Heart left ventricle (tissue), 16 donors: ENCODE data around the gene TMEFF2. TPM values are rescaled to one million over a fixed set of nuclear protein-coding genes. Genes with fewer than 3 reads are reported as not detected.

Experiments
- ATAC-seq, 4 donors: fragments of 200-7000 bp; cut with Tn5 transposase; one replicate each; pipeline ENCODE4 v1.9.1; 2020 to 2022; ENCODE audit warnings: moderate library complexity in 4 of 4, mild to moderate bottlenecking in 3 of 4, moderate number of reproducible peaks in 1 of 4
- DNase-seq, 5 donors: peaks; one replicate each; pipeline ENCODE4 v3.0.0-alpha.2; 2020
- H3K27ac ChIP-seq, 12 donors: fragments of 200-600 bp; sonication (generic) in 4 of 12; one replicate each; pipeline versions ENCODE4 v1.5.0 to v1.8.0; 2016 to 2022; ENCODE audit warnings: mild to moderate bottlenecking in 2 of 12
- H3K27me3 ChIP-seq, 9 donors: fragments of 200-600 bp; sonication (generic) in 2 of 9; one replicate each; pipeline versions ENCODE4 v1.5.1 to v1.8.0; 2016 to 2022; ENCODE audit warnings: mild to moderate bottlenecking in 3 of 9
- H3K36me3 ChIP-seq, 9 donors: fragments of 200-600 bp; sonication (generic) in 2 of 9; one replicate each; pipeline versions ENCODE4 v1.5.0 to v1.8.0; 2018 to 2022; ENCODE audit warnings: mild to moderate bottlenecking in 2 of 9
- H3K4me1 ChIP-seq, 12 donors: fragments of 200-600 bp; sonication (generic) in 4 of 12; one replicate each; pipeline versions ENCODE4 v1.5.0 to v1.8.0; 2016 to 2022; ENCODE audit warnings: mild to moderate bottlenecking in 3 of 12
- H3K4me3 ChIP-seq, 12 donors: fragments of 200-600 bp; sonication (generic) in 4 of 12; one replicate each; pipeline versions ENCODE4 v1.5.0 to v1.8.0; 2017 to 2022; ENCODE audit warnings: mild to moderate bottlenecking in 9 of 12, moderate library complexity in 4 of 12
- H3K9me3 ChIP-seq, 12 donors: fragments of 200-600 bp; sonication (generic) in 4 of 12; one replicate each; pipeline versions ENCODE4 v1.5.0 to v1.8.0; 2016 to 2022; ENCODE audit warnings: mild to moderate bottlenecking in 1 of 12
- POLR2A ChIP-seq, 2 donors: fragments of 450-650 bp; IDR thresholded peaks; one replicate each; pipeline ENCODE4 v1.6.1; 2017; ENCODE audit warnings: antibody characterized with exemption in 2 of 2, mild to moderate bottlenecking in 2 of 2, moderate library complexity in 2 of 2
- WGBS, 4 donors: extraction: QIAGEN DNeasy Blood & Tissue Kit in 2 of 4; methylation state at CpG; one replicate each; pipeline versions ENCODE4 v1.1.5 to v1.1.7; 2013 to 2018; 5-methylcytosine and 5-hydroxymethylcytosine counted together
- intact Hi-C, 10 donors: fragments of 100-400 bp; cut with DNase I; formaldehyde crosslinking; loops; one replicate each; pipeline versions ENCODE4 v1.11.1 to v1.14.2; 2022
- polyA plus RNA-seq, 2 donors: library from polyadenylated mRNA; stranded (reverse); fragments of 200-250 nt; gene quantifications; one replicate each; pipeline ENCODE4 v1.2.3, GENCODE V29; 2013
- total RNA-seq, 9 donors: library from RNA; depleted of rRNA in 2 of 9; stranded (reverse); fragments of >200 nt in 2 of 9; fragmentation: NEBNext Ultra II Directional in 3 of 9; extraction: Animal tissue kit (Norgen Biotek cat#: 25700) in 3 of 9; gene quantifications; one replicate each; pipeline versions ENCODE4 v1.1.0 to v1.2.4, GENCODE V29; 2016 to 2023
- TF ChIP-seq, protein P1 (sequence below), 12 donors: fragments of 200-600 bp; sonication (generic) in 4 of 12; IDR thresholded peaks; one replicate each; pipeline versions ENCODE4 v1.5.0 to v1.8.0; 2018 to 2022; ENCODE audit warnings: antibody characterized with exemption in 12 of 12, mild to moderate bottlenecking in 5 of 12
- donor health status: ischemic (EF 13 %, LVEDD 7.1; RV severe dilation, severe dysfunction).
- donor health status: healthy with polysubstance abuse.
- donor health status: DM: no; HTN: yes; CAD: no.
- donor health status: DM: no; HTN: no; CAD: no.
- donor health status: ischemic (EF 25% LVEDD 6.9; RV normal size, moderate dysfunction).
- donor health status: ischemic (EF 25% LVEDD 5.7; RV mildly dilated, moderate dysfunction).
- donor health status: healthy.
- donor health status: DM: yes; HTN: yes; CAD: no.
- donor health status: ischemic (EF 35%, LVEDD 5.7; RV mildly dilated, moderate dysfunction).
- donor health status: nonischemic (EF 11% LVEDD 7.7; RV severe dilation, severe dysfunction).
- donor health status: DM: yes; HTN: yes; CAD: no.
- donor health status: PGD.
- donor health status: ischemic (EF 29% LVEDD 5.4; RV normal size, mild dysfunction).
- donor health status: nonischemic (EF 23%, LVEDD 6.1; RV moderate dilation, normal function).

The TMEFF2 gene
- total and polyA plus RNA-seq, 11 donors, result 0.08 to 0.44 (median 0.23) TPM; not detected in 7

DNA sequence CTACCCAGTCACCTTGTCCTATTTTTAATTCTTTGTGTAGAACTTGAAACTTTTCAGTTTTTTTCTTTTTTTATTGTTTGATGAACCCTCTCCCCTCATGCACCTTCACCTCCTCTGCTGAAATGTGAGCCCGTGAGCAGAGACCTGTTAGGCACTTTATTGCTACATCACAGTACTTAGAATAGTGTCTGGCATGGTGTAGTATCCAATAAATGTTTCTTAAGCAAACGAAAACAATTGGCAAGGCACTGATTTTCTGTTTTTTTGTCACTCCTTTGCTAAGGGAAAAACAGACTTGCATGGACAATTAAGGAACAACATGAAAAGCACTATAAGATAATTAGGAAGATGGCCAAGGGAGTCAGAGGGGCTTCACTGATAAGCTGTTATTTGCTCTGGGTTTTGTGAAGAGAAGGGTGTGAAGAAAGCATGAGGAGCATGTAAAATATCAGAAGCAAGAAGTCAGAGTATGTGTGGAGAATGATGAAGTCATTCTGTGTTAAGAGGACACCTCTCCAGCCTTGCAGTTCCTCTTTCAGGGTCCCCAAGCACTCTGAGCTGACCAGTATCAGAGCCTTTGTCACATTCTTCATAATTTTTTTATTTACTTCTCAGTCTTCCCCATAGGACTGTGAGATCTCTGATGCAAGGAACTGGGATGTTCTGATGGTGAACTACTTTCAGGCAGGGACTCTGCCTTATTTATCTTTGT, 248.1 kb downstream of the TMEFF2 start:
- Histone ChIP-seq H3K9me3 (no peaks in the 10 kb centered on the region), H3K36me3 (no peaks in the 10 kb centered on the region), H3K4me3 (no peak overlapping the region), H3K27ac (no peak overlapping the region), H3K4me1 (peaks cover 0 to 11% (median 2%) of the 10 kb centered on the region in 12 donors), H3K27me3 (no peaks in the 10 kb centered on the region)
- ATAC-seq (no peak), DNase-seq (no peak)
- no peak for TF ChIP-seq POLR2A (IDR thresholded peaks at IDR 0.05)
- TF ChIP-seq, protein P1, sequence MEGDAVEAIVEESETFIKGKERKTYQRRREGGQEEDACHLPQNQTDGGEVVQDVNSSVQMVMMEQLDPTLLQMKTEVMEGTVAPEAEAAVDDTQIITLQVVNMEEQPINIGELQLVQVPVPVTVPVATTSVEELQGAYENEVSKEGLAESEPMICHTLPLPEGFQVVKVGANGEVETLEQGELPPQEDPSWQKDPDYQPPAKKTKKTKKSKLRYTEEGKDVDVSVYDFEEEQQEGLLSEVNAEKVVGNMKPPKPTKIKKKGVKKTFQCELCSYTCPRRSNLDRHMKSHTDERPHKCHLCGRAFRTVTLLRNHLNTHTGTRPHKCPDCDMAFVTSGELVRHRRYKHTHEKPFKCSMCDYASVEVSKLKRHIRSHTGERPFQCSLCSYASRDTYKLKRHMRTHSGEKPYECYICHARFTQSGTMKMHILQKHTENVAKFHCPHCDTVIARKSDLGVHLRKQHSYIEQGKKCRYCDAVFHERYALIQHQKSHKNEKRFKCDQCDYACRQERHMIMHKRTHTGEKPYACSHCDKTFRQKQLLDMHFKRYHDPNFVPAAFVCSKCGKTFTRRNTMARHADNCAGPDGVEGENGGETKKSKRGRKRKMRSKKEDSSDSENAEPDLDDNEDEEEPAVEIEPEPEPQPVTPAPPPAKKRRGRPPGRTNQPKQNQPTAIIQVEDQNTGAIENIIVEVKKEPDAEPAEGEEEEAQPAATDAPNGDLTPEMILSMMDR (IDR thresholded peaks at IDR 0.05), result no peak
- intact Hi-C loops, result no loop called here
- 45 to 67% (median 57%) methylated on average over 2 of the region's 2 CpGs for WGBS, 4 donors

DNA sequence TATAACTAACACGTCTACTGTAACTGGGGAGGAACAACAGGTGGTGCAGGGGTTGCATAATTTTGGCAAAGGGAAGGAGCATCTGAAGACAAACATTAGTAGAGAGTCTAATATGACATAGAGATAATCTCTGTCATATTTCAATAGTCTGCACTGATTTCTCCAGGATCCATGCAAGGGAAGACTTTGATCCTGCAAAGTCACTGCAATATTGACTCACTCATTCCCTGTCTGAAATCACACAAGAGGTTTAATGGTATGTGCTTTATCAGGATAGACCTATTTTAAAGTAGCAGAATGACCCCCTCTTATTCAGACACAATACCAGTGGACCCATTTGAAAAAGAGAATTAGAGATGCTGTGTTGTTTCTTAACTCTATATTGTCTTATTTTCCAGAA, 249.1 kb downstream of the TMEFF2 start:
- ATAC-seq (no peak), DNase-seq (no peak)
- H3K36me3 ChIP-seq, result no peaks in the 10 kb centered on the region
- WGBS, 4 donors, result 79 to 92% (median 85%) methylated on average over 1 of the region's 1 CpG
- H3K9me3 ChIP-seq, result no peaks in the 10 kb centered on the region
- intact Hi-C loops, result no loop called here
- TF ChIP-seq, protein P1 (IDR thresholded peaks at IDR 0.05), result no peak
- no peak for TF ChIP-seq POLR2A (IDR thresholded peaks at IDR 0.05)
- no peaks in the 10 kb centered on the region for H3K27me3 ChIP-seq
- H3K4me3 ChIP-seq, result no peak overlapping the region
- H3K27ac ChIP-seq, result no peak overlapping the region
- H3K4me1 ChIP-seq, result peaks cover 0 to 10% (median 0%) of the 10 kb centered on the region in 12 donors

DNA sequence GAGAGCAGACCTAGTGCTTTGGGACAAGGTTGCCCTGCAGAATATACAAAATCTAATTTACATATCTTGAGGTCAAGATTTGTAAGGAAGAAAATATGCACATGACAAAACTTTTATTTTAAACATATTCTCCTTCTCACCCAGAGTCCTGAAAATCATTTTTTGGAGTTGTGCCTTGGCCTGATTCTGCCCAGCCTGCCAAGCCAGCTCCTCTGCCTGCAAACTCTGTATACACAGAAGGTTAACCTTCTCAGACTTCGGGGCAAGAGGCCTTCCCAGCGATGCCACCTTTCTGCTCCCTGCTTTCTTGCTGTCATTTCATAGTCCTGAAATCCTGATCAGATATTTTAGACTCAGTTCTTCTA, 252.0 kb downstream of the TMEFF2 start:
- intact Hi-C loops, result no loop called here
- WGBS, 4 donors, result 68 to 87% (median 79%) methylated on average over 2 of the region's 2 CpGs
- ATAC-seq, result no peak

DNA sequence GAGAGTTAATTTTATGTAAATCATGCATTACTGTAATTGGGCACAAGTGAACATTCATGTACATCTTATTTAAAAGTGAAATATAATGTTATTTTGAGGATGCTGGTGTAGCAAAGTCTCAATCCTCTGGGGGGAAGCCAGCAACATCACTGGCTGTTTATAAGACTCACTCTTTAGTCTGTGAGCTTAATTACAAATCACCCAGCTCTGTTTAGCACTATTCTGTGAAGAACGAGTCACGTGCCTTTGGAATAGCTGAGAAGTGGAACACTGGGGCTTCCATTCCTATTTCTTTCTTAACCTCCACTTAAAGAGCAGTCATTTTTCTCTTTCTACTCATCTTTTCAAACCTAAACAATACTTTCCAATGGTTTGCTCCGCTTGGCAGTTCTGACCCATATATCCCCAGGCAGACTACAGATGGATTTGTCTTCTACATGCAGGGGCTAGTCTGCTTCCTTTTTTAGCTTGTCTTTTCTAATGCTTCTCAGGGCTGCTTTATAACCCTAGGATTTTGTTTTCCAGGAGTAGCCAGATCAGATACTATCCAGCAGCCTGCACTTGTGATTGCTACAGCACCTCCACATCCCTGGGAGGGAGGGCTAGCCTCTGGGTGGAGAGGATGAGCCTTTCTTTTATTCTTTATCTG, 252.5 kb downstream of the TMEFF2 start:
- 67 to 89% (median 79%) methylated on average over 3 of the region's 3 CpGs for WGBS, 4 donors
- TF ChIP-seq, protein P1 (IDR thresholded peaks at IDR 0.05), result no peak
- H3K27ac ChIP-seq, result peak overlapping the region in 1 of 12 donors; percentile 50

More for the DNA sequence above, 252.0 kb downstream of the TMEFF2 start:
- H3K36me3 ChIP-seq, result no peaks in the 10 kb centered on the region
- H3K27me3 ChIP-seq, result no peaks in the 10 kb centered on the region
- peaks cover 0 to 10% (median 0%) of the 10 kb centered on the region in 12 donors for H3K4me1 ChIP-seq
- no peaks in the 10 kb centered on the region for H3K9me3 ChIP-seq
- TF ChIP-seq, protein P1 (IDR thresholded peaks at IDR 0.05), result no peak
- TF ChIP-seq POLR2A (IDR thresholded peaks at IDR 0.05), result no peak
- peak overlapping the region in 1 of 12 donors; percentile 50 for H3K27ac ChIP-seq
- DNase-seq, result no peak
- H3K4me3 ChIP-seq, result no peak overlapping the region

More for the DNA sequence above, 252.5 kb downstream of the TMEFF2 start:
- DNase-seq (no peak), ATAC-seq (peak in 1 of 4 donors; percentile 33)
- intact Hi-C loops, result no loop called here
- Histone ChIP-seq H3K27me3 (no peaks in the 10 kb centered on the region), H3K36me3 (no peaks in the 10 kb centered on the region), H3K4me1 (peaks cover 0 to 10% (median 0%) of the 10 kb centered on the region in 12 donors), H3K9me3 (no peaks in the 10 kb centered on the region), H3K4me3 (no peak overlapping the region)
